ENCODE data around the gene CYREN. TPM values are rescaled to one million over a fixed set of nuclear protein-coding genes. Genes with fewer than 3 reads are reported as not detected.

CYREN gene
- total RNA-seq, 1 experiment from 2014 or later = 54.7 TPM

Other genes starting within 250 kb of the CYREN start
- 0.98 and 3.5 TPM in 2 replicates for gene AGBL3, start 184.2 kb downstream of the CYREN start, total RNA-seq (2014; rRNA removed; shearing (Covaris generic))
- gene TMEM140, start 22.6 kb downstream of the CYREN start, total RNA-seq (2014; rRNA removed; shearing (Covaris generic)) = 7.1 and 7.6 TPM in 2 replicates
- 8.4 and 8.9 TPM in 2 replicates for gene WDR91, start 40.8 kb upstream of the CYREN start, total RNA-seq (2014; rRNA removed; shearing (Covaris generic))
- gene STRA8, start 63.1 kb upstream of the CYREN start, total RNA-seq (2014; rRNA removed; shearing (Covaris generic)) = not detected in 2 replicates